Suprapubic skin (tissue), 4 donors: ENCODE data around the gene KRT73.

Source experiments
- CTCF ChIP-seq, 2 donors: fragments of 200-600 bp in 1 of 2; fragments of 450-650 bp in 1 of 2; sonication (generic) in 1 of 2; IDR thresholded peaks; one replicate each; pipeline ENCODE4 v1.5.1; 2016 to 2019; ENCODE audit warnings: antibody characterized with exemption in 2 of 2, mild to moderate bottlenecking in 1 of 2, moderate library complexity in 1 of 2
- EP300 ChIP-seq: sonication (generic); formaldehyde crosslinking; IDR thresholded peaks from one replicate; pipeline ENCODE4 v1.6.1; 2017; ENCODE audit warnings: antibody characterized with exemption
- POLR2A ChIP-seq, 2 donors: fragments of 450-650 bp; IDR thresholded peaks; one replicate each; pipeline ENCODE4 v1.6.1; 2017; ENCODE audit warnings: antibody characterized with exemption in 2 of 2, mild to moderate bottlenecking in 2 of 2, moderate library complexity in 2 of 2
- POLR2AphosphoS5 ChIP-seq, 3 donors: sonication (generic); formaldehyde crosslinking; IDR thresholded peaks; one replicate each; pipeline ENCODE4 v1.6.1; 2017; ENCODE audit warnings: antibody characterized with exemption in 3 of 3

DNA sequence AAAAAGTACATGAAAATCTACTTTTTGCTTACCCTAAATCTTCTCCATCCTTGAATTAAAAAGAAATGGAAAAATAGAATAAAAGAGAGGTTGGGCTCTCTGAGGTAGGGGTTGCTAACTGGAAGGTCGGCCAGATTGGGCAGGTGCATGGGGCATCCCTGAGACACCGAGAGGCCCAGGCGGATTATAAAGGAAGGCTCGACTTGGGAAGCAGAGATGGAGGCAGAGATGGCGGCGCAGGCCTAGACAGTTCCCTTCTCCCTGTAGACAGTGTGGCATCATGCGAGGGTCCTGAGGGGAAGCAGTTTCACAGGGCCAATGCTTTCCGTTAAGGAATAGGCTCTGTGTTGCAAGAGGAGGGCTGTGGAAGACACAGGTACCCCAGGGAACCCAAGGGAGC lies 41.0 kb downstream of the KRT73 start:
- TF ChIP-seq CTCF (IDR thresholded peaks at IDR 0.05) (no peak), POLR2A (IDR thresholded peaks at IDR 0.05) (no peak), POLR2AphosphoS5 (IDR thresholded peaks at IDR 0.05) (no peak), EP300 (no peak)
